B cell (primary cell): Measurements from ENCODE around the gene IGF1. TPM values are rescaled to one million over a fixed set of nuclear protein-coding genes. Genes with fewer than 3 reads are reported as not detected.
A peak's percentile ranks its signal among the peaks of the same experiment; 100 is the strongest.

Experiments
- ATAC-seq: fragments of 200-7000 bp; cut with Tn5 transposase; one replicate; pipeline ENCODE4 v1.10.0; 2021; ENCODE audit warnings: low read depth, mild to moderate bottlenecking, moderate number of reproducible peaks, moderate library complexity
- CTCF ChIA-PET: fragments of 350-600 bp; sonication (Branson Sonifier 250); formaldehyde crosslinking; loops from one replicate; lab custom pipeline; 2021; ENCODE audit warnings: antibody characterized with exemption, inconsistent platforms; lab: Charles Lee
- POLR2A ChIA-PET: fragments of 350-600 bp; sonication (Branson Sonifier 250); formaldehyde crosslinking; loops from one replicate; lab custom pipeline; 2021; ENCODE audit warnings: antibody characterized with exemption; lab: Charles Lee
- DNase-seq: peaks from one replicate; pipeline ENCODE4 v3.0.0; 2013
- H2AFZ ChIP-seq: 2 replicates; pipeline ENCODE4 v1.6.1; 2012; ENCODE audit warnings: mild to moderate bottlenecking, low read depth, low read length; ENCODE audit not compliant: insufficient read depth, poor library complexity, severe bottlenecking
- H3K27ac ChIP-seq, 2 donors: 1 replicate in 1 of 2; 2 replicates in 1 of 2; pipeline ENCODE4 v1.5.1; 2012 to 2013; ENCODE audit warnings: low read length in 2 of 2, mild to moderate bottlenecking in 2 of 2, moderate library complexity in 1 of 2
- H3K27me3 ChIP-seq, 4 experiments: fragments of 200-600 bp in 1 of 4; sonication (generic) in 1 of 4; replicated peaks in 1 of 4; 1 replicate in 2 of 4; 2 replicates in 2 of 4; pipeline versions ENCODE4 v1.6.1 to v1.7.0; 2013 to 2016; ENCODE audit warnings: low read length in 3 of 4, mild to moderate bottlenecking in 2 of 4, mixed read lengths in 1 of 4, moderate library complexity in 1 of 4; ENCODE audit not compliant: insufficient read depth in 4 of 4, control insufficient read depth in 3 of 4; ENCODE audit errors: control extremely low read depth in 1 of 4
- H3K36me3 ChIP-seq, 2 experiments: replicated peaks in 1 of 2; 1 replicate in 1 of 2; 2 replicates in 1 of 2; pipeline versions ENCODE4 v1.6.1 to v1.7.1; 2013; ENCODE audit warnings: low read length in 1 of 2; ENCODE audit not compliant: insufficient read depth in 2 of 2, control insufficient read depth in 1 of 2; ENCODE audit errors: control extremely low read depth in 1 of 2, extremely low read depth in 1 of 2
- H3K4me1 ChIP-seq, 2 donors: fragments of 200-600 bp in 1 of 2; sonication (generic) in 1 of 2; 1 replicate in 1 of 2; 2 replicates in 1 of 2; pipeline versions ENCODE4 v1.5.1 to v1.6.1; 2013 to 2017; ENCODE audit warnings: low read length in 2 of 2; ENCODE audit not compliant: control insufficient read depth in 2 of 2, insufficient read depth in 2 of 2
- H3K4me2 ChIP-seq: replicated peaks from 2 replicates; pipeline ENCODE3; 2012; ENCODE audit warnings: mild to moderate bottlenecking, low read depth, low read length; ENCODE audit not compliant: poor library complexity, severe bottlenecking
- H3K4me3 ChIP-seq, 5 experiments: fragments of 200-600 bp in 1 of 5; sonication (generic) in 1 of 5; 1 replicate in 3 of 5; 2 replicates in 2 of 5; pipeline versions ENCODE4 v1.5.1 to v1.7.0; 2011 to 2016; ENCODE audit warnings: low read length in 4 of 5, mild to moderate bottlenecking in 4 of 5, low read depth in 2 of 5, control low read depth in 1 of 5, moderate library complexity in 1 of 5; ENCODE audit not compliant: insufficient read depth in 1 of 5; ENCODE audit errors: control extremely low read depth in 1 of 5, extremely low read depth in 1 of 5
- H3K79me2 ChIP-seq: fragments of 200-600 bp; sonication (generic); one replicate; pipeline ENCODE4 v1.6.0; 2016; ENCODE audit warnings: low read length; ENCODE audit not compliant: control insufficient read depth, insufficient read depth
- H3K9ac ChIP-seq: fragments of 200-600 bp; sonication (generic); 2 replicates; pipeline ENCODE4 v1.6.1; 2017; ENCODE audit warnings: mild to moderate bottlenecking, low read length, moderate library complexity
- H3K9me3 ChIP-seq, 3 donors: one replicate each; pipeline versions ENCODE4 v1.6.1 to v1.7.1; 2013; ENCODE audit warnings: low read length in 2 of 3; ENCODE audit not compliant: control insufficient read depth in 2 of 3, insufficient read depth in 1 of 3; ENCODE audit errors: control extremely low read depth in 1 of 3
- H4K20me1 ChIP-seq: 2 replicates; pipeline ENCODE4 v1.6.0; 2012; ENCODE audit warnings: mild to moderate bottlenecking, low read length; ENCODE audit not compliant: insufficient read depth, control insufficient read depth, poor library complexity, severe bottlenecking
- H3K27ac Mint-ChIP-seq: one replicate; pipeline ENCODE4 v1.8.0; 2021; ENCODE audit warnings: mixed read lengths
- H3K27me3 Mint-ChIP-seq: one replicate; pipeline ENCODE4 v1.8.0; 2021; ENCODE audit warnings: mixed read lengths
- H3K4me1 Mint-ChIP-seq: one replicate; pipeline ENCODE4 v1.8.0; 2021; ENCODE audit warnings: mixed read lengths
- H3K4me3 Mint-ChIP-seq: one replicate; pipeline ENCODE4 v1.8.0; 2021; ENCODE audit warnings: mixed read lengths
- H3K9me3 Mint-ChIP-seq: one replicate; pipeline ENCODE4 v1.8.0; 2022; ENCODE audit warnings: mixed read lengths; ENCODE audit not compliant: insufficient read depth
- EZH2 ChIP-seq: IDR thresholded peaks from 2 replicates; pipeline ENCODE4 v1.6.1; 2012; ENCODE audit warnings: borderline replicate concordance, low read depth, mild to moderate bottlenecking, moderate library complexity, low read length; ENCODE audit not compliant: insufficient read depth, poor library complexity, severe bottlenecking
- WGBS: methylation state at CpG from one replicate; pipeline ENCODE4 v1.1.5; 2013; ENCODE audit warnings: missing lambda C conversion rate; ENCODE audit not compliant: insufficient coverage; 5-methylcytosine and 5-hydroxymethylcytosine counted together
- intact Hi-C: fragments of 100-400 bp; cut with micrococcal nuclease; formaldehyde crosslinking; loops from one replicate; pipeline ENCODE4 v1.10.0; 2022
- polyA plus RNA-seq: library from polyadenylated mRNA; depleted of rRNA; stranded (reverse); fragments of >200 nt; gene quantifications from 2 replicates; pipeline ENCODE4 v1.2.3, GENCODE V29; 2012
- total RNA-seq, 2 donors: library from RNA; stranded (reverse); fragments of 120-200 nt in 1 of 2; gene quantifications; 1 replicate in 1 of 2; 2 replicates in 1 of 2; pipeline versions ENCODE4 v1.2.3 to v1.2.4, GENCODE V29; 2013 to 2022
- TF ChIP-seq, protein P1 (sequence below): fragments of 200-600 bp; IDR thresholded peaks from one replicate; pipeline ENCODE4 v1.8.0; 2022; ENCODE audit warnings: antibody characterized with exemption, mild to moderate bottlenecking

Gene IGF1
- total and polyA plus RNA-seq, 2 donors (not counting 1 experiment from before 2014, with no cell fraction given), result 0.21 TPM; not detected in 1

DNA sequence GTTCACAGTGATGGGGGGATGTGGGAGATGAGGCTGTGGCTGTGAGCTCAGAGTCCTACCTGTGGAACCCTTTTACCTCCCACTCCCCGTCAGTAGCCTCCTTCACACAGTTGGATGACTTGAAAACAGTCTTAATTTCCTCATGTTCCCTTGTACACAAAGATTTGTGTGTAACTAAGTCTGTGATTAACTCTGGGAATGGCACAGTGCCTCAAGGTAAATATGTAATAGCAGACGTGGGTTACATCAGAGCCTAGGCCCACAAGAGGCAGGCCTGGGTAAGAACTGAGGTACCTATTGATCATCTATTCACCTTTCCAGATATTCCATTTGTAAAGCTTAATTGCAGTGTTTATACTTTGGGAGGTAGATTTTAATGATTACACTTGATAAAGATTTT is 5.8 kb upstream of the IGF1 start:
- TF ChIP-seq, protein P1, sequence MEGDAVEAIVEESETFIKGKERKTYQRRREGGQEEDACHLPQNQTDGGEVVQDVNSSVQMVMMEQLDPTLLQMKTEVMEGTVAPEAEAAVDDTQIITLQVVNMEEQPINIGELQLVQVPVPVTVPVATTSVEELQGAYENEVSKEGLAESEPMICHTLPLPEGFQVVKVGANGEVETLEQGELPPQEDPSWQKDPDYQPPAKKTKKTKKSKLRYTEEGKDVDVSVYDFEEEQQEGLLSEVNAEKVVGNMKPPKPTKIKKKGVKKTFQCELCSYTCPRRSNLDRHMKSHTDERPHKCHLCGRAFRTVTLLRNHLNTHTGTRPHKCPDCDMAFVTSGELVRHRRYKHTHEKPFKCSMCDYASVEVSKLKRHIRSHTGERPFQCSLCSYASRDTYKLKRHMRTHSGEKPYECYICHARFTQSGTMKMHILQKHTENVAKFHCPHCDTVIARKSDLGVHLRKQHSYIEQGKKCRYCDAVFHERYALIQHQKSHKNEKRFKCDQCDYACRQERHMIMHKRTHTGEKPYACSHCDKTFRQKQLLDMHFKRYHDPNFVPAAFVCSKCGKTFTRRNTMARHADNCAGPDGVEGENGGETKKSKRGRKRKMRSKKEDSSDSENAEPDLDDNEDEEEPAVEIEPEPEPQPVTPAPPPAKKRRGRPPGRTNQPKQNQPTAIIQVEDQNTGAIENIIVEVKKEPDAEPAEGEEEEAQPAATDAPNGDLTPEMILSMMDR, result no peak
- TF ChIP-seq EZH2, result no peak
- CTCF ChIA-PET, result interaction anchor here (1.2 to 1.6 kb wide), 3 partner anchors 14 to 548 kb away, joined by 3 to 6 read pairs (median 3); no protein-coding TSS in a partner anchor
- Histone ChIP-seq H3K4me2 (no peak overlapping the region), H3K36me3 (no peaks in the 10 kb centered on the region), H3K4me1 (peaks cover 19 to 23% of the 10 kb centered on the region in 2 donors), H3K27ac (no peak overlapping the region), H3K9ac (no peak overlapping the region), H3K27me3 (peaks cover 0 to 2% (median 0%) of the 10 kb centered on the region in 4 experiments), H3K9me3 (no peaks in the 10 kb centered on the region), H2AFZ (no peak overlapping the region), H3K4me3 (no peak overlapping the region), H4K20me1 (no peaks in the 10 kb centered on the region), H3K79me2 (no peaks in the 10 kb centered on the region)
- intact Hi-C loops, result no loop called here
- H3K4me1 Mint-ChIP-seq, result peaks cover 32% of the 10 kb centered on the region
- no CpG with 5 or more reads among the region's 2 CpGs for WGBS
- H3K27me3 Mint-ChIP-seq, result peaks cover 6% of the 10 kb centered on the region
- ATAC-seq (no peak), DNase-seq (no peak)
- POLR2A ChIA-PET, result no interaction called here
- H3K4me3 Mint-ChIP-seq, result no peak overlapping the region
- H3K9me3 Mint-ChIP-seq, result no peaks in the 10 kb centered on the region
- H3K27ac Mint-ChIP-seq, result no peak overlapping the region

DNA sequence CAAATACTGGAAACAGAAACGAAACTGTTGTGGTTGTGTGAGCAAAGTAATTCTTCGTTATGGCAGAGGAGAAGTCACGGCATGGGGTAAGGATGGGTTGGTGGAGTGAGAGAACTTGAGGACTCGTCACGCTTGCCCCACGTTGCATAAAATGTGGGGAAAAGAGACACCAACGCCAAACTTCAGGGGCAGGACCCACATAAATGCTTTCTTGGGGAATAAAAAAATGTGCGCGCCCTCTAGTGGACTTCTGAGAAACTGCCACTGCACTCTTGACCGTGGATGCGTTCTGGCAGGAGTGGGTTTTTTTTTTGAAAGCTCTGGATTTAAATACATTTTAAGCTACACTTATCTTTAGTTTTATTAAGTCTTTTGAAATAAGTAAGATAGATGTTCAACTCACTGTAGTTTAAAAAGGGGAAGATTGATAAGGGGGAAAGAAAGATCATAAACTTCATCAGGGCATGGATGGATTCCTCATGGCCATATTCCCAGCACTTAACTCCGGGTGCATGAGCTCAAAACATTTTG is 4.1 kb upstream of the IGF1 start:
- peaks cover 23 to 27% of the 10 kb centered on the region in 2 donors for H3K4me1 ChIP-seq
- Mint-ChIP-seq H3K27ac (peak overlapping the region; percentile 64), H3K4me3 (peak overlapping the region; percentile 80), H3K9me3 (no peaks in the 10 kb centered on the region), H3K27me3 (no peaks in the 10 kb centered on the region), H3K4me1 (peaks cover 32% of the 10 kb centered on the region)
- H3K27me3 ChIP-seq, result no peaks in the 10 kb centered on the region
- peak overlapping the region; percentile 36 for H3K9ac ChIP-seq
- POLR2A ChIA-PET, result no interaction called here
- H4K20me1 ChIP-seq, result no peaks in the 10 kb centered on the region
- TF ChIP-seq, protein P1, result peak; percentile 98
- no peak for TF ChIP-seq EZH2
- CTCF ChIA-PET, result interaction anchor here (0.5 to 4.1 kb wide), 28 partner anchors 9 to 1070 kb away, joined by 3 to 59 read pairs (median 3); no protein-coding TSS in a partner anchor
- H3K9me3 ChIP-seq, result no peaks in the 10 kb centered on the region
- intact Hi-C loops, result loop anchor here (1.0 kb wide), 2 partner anchors 545 to 567 kb away; no protein-coding TSS in a partner anchor
- ATAC-seq, result peak; percentile 75
- 5% methylated on average over 9 of the region's 12 CpGs for WGBS
- peak overlapping the region in 3 of 5 experiments; percentile 11 to 55 (median 44) for H3K4me3 ChIP-seq
- peak; percentile 73 for DNase-seq
- H3K79me2 ChIP-seq, result no peaks in the 10 kb centered on the region
- no peaks in the 10 kb centered on the region for H3K36me3 ChIP-seq
- peak overlapping the region; percentile 66 for H3K4me2 ChIP-seq
- H3K27ac ChIP-seq, result peak overlapping the region; percentile 19 to 44
- H2AFZ ChIP-seq, result peak overlapping the region; percentile 63
